ENCODE measurements around the gene MYO1D. TPM values are rescaled to one million over a fixed set of nuclear protein-coding genes. Genes with fewer than 3 reads are reported as not detected.

The MYO1D gene
- total and polyA plus RNA-seq, 2 experiments from 2014 or later = 34.3 to 43.7 TPM

GRCh38 chr17:32763855-32764439 is 113.0 kb downstream of the MYO1D start:
- Histone ChIP-seq H3K4me3 (no peak overlapping the region), H3K9me3 (ENCODE audit: low read depth) (no peaks in the 10 kb centered on the region), H3K27me3 (no peaks in the 10 kb centered on the region), H3K27ac (no peak overlapping the region), H3K4me1 (ENCODE audit: low read depth) (no peaks in the 10 kb centered on the region), H3K36me3 (peaks cover 16% of the 10 kb centered on the region)
- DNase-seq (ENCODE audit: low read depth in 1 of 2, low spot score in 1 of 2) = no peak
- no peak for TF ChIP-seq CTCF (IDR thresholded peaks at IDR 0.05; ENCODE audit: low read depth, low read length)

GRCh38 chr17:32759476-32759875 is 117.4 kb downstream of the MYO1D start:
- Histone ChIP-seq H3K36me3 (peaks cover 12% of the 10 kb centered on the region), H3K27ac (no peak overlapping the region), H3K4me3 (no peak overlapping the region), H3K9me3 (ENCODE audit: low read depth) (no peaks in the 10 kb centered on the region), H3K27me3 (no peaks in the 10 kb centered on the region), H3K4me1 (ENCODE audit: low read depth) (no peaks in the 10 kb centered on the region)
- no peak for DNase-seq (ENCODE audit: low read depth in 1 of 2, low spot score in 1 of 2)
- TF ChIP-seq CTCF (IDR thresholded peaks at IDR 0.05; ENCODE audit: low read depth, low read length) = no peak

- H3K4me3 ChIP-seq = no peak overlapping the region
- no peaks in the 10 kb centered on the region for H3K9me3 ChIP-seq (ENCODE audit: low read depth)
- no peak for TF ChIP-seq CTCF (IDR thresholded peaks at IDR 0.05; ENCODE audit: low read depth, low read length)
- H3K27ac ChIP-seq = no peak overlapping the region
- H3K4me1 ChIP-seq (ENCODE audit: low read depth) = no peaks in the 10 kb centered on the region
- peaks cover 12% of the 10 kb centered on the region for H3K36me3 ChIP-seq
- no peak for DNase-seq (ENCODE audit: low read depth in 1 of 2, low spot score in 1 of 2)
- no peaks in the 10 kb centered on the region for H3K27me3 ChIP-seq
Observed at GRCh38 chr17:32757963-32758362, 119.0 kb downstream of the MYO1D start.

- no peaks in the 10 kb centered on the region for H3K27me3 ChIP-seq
- H3K4me3 ChIP-seq = no peak overlapping the region
- TF ChIP-seq CTCF (IDR thresholded peaks at IDR 0.05; ENCODE audit: low read depth, low read length) = no peak
- H3K36me3 ChIP-seq = peaks cover 12% of the 10 kb centered on the region
- H3K4me1 ChIP-seq (ENCODE audit: low read depth) = no peaks in the 10 kb centered on the region
- H3K9me3 ChIP-seq (ENCODE audit: low read depth) = no peaks in the 10 kb centered on the region
- DNase-seq (ENCODE audit: low read depth in 1 of 2, low spot score in 1 of 2) = peak in 1 of 2 donors; percentile 2
- no peak overlapping the region for H3K27ac ChIP-seq
Observed at GRCh38 chr17:32756696-32757095, 120.2 kb downstream of the MYO1D start.

GRCh38 chr17:32755045-32755805 is 121.7 kb downstream of the MYO1D start:
- peak; percentile 41 for TF ChIP-seq CTCF (IDR thresholded peaks at IDR 0.05; ENCODE audit: low read depth, low read length)
- no peaks in the 10 kb centered on the region for H3K27me3 ChIP-seq
- no peak overlapping the region for H3K4me3 ChIP-seq
- H3K9me3 ChIP-seq (ENCODE audit: low read depth) = no peaks in the 10 kb centered on the region
- H3K4me1 ChIP-seq (ENCODE audit: low read depth) = no peaks in the 10 kb centered on the region
- peak; percentile 21 to 83 for DNase-seq (ENCODE audit: low read depth in 1 of 2, low spot score in 1 of 2)
- H3K36me3 ChIP-seq = peaks cover 10% of the 10 kb centered on the region
- H3K27ac ChIP-seq = no peak overlapping the region
